ENCODE results near the gene RCBTB1.

Gene RCBTB1

GRCh38 chr13:49550942-49551644, 34.3 kb downstream of the RCBTB1 start:
- ChIA-PET POLR2A (no interaction called here), CTCF (no interaction called here)
- no peak overlapping the region for H3K27ac ChIP-seq (ENCODE audit: extremely low read depth, low read depth, low read length)
- H3K36me3 ChIP-seq (ENCODE audit: control insufficient read depth in 2 of 2, insufficient read depth in 1 of 2, low read length in 2 of 2), result peaks cover 3 to 53% of the 10 kb centered on the region in 2 experiments
- no peaks in the 10 kb centered on the region for H3K9me3 ChIP-seq (ENCODE audit: control insufficient read depth, insufficient read depth, low read depth, low read length)
- TF ChIP-seq ZNF544 (tag by site-specific recombination; IDR thresholded peaks at IDR 0.05), result no peak
- TF ChIP-seq ZNF555 (tag by site-specific recombination; conservative IDR thresholded peaks at IDR 0.05), result no peak
- no peak for TF ChIP-seq ZNF473 (tag by site-specific recombination; IDR thresholded peaks at IDR 0.05)
- no peak for TF ChIP-seq ZSCAN23 (tag by site-specific recombination; IDR thresholded peaks at IDR 0.05)
- TF ChIP-seq BCL11A (tag by site-specific recombination; IDR thresholded peaks at IDR 0.05; ENCODE audit: low read depth), result no peak
- TF ChIP-seq ZNF26 (tag by site-specific recombination; IDR thresholded peaks at IDR 0.05), result no peak
- TF ChIP-seq EGR2 (tag by site-specific recombination; IDR thresholded peaks at IDR 0.05; ENCODE audit: low read depth), result no peak
- TF ChIP-seq, protein P1, sequence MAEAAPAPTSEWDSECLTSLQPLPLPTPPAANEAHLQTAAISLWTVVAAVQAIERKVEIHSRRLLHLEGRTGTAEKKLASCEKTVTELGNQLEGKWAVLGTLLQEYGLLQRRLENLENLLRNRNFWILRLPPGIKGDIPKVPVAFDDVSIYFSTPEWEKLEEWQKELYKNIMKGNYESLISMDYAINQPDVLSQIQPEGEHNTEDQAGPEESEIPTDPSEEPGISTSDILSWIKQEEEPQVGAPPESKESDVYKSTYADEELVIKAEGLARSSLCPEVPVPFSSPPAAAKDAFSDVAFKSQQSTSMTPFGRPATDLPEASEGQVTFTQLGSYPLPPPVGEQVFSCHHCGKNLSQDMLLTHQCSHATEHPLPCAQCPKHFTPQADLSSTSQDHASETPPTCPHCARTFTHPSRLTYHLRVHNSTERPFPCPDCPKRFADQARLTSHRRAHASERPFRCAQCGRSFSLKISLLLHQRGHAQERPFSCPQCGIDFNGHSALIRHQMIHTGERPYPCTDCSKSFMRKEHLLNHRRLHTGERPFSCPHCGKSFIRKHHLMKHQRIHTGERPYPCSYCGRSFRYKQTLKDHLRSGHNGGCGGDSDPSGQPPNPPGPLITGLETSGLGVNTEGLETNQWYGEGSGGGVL (tag by site-specific recombination; IDR thresholded peaks at IDR 0.05), result no peak
- no peak for TF ChIP-seq OSR2 (tag by site-specific recombination; IDR thresholded peaks at IDR 0.05)
- TF ChIP-seq SCRT1 (tag by site-specific recombination; IDR thresholded peaks at IDR 0.05; ENCODE audit: borderline replicate concordance), result no peak
- no peak for TF ChIP-seq GLI4 (tag by site-specific recombination; IDR thresholded peaks at IDR 0.05)
- no peak for TF ChIP-seq KLF7 (tag by site-specific recombination; IDR thresholded peaks at IDR 0.05; ENCODE audit: borderline replicate concordance)
- no peak for TF ChIP-seq ZNF600 (tag by site-specific recombination; IDR thresholded peaks at IDR 0.05)
- no peak for TF ChIP-seq ZXDB (tag by site-specific recombination; IDR thresholded peaks at IDR 0.05)
- no peaks in the 10 kb centered on the region for H3K4me1 ChIP-seq (ENCODE audit: control insufficient read depth, insufficient read depth, low read length)
- no peak overlapping the region for H3K4me3 ChIP-seq (ENCODE audit: low read depth, low read length)

GRCh38 chr13:49549289-49549688, 36.1 kb downstream of the RCBTB1 start:
- no peak for TF ChIP-seq ZNF394 (tag by site-specific recombination; IDR thresholded peaks at IDR 0.05; ENCODE audit: borderline replicate concordance)
- no peak for TF ChIP-seq ZNF292 (tag by site-specific recombination; IDR thresholded peaks at IDR 0.05; ENCODE audit: borderline replicate concordance, low read depth)
- no peak for TF ChIP-seq SP7 (tag by site-specific recombination; IDR thresholded peaks at IDR 0.05)
- TF ChIP-seq ZNF26 (tag by site-specific recombination; IDR thresholded peaks at IDR 0.05), result no peak
- no peak for TF ChIP-seq ATF2 (tag by site-specific recombination; IDR thresholded peaks at IDR 0.05; ENCODE audit: low read depth)
- TF ChIP-seq ZNF19 (tag by site-specific recombination; IDR thresholded peaks at IDR 0.05; ENCODE audit: low read depth), result no peak
- no peak for TF ChIP-seq ZNF521 (tag by site-specific recombination; IDR thresholded peaks at IDR 0.05)
- TF ChIP-seq ZNF514 (tag by site-specific recombination; IDR thresholded peaks at IDR 0.05), result no peak
- TF ChIP-seq ZNF530 (tag by site-specific recombination; IDR thresholded peaks at IDR 0.05; ENCODE audit: low read depth), result no peak
- TF ChIP-seq ZNF248 (tag by site-specific recombination; IDR thresholded peaks at IDR 0.05), result no peak
- no peak for TF ChIP-seq ZNF121 (tag by site-specific recombination; IDR thresholded peaks at IDR 0.05)
- ChIA-PET CTCF (interaction anchor here (0.6 to 0.7 kb wide), 2 partner anchors 10 to 30 kb away, joined by 3 read pairs; no protein-coding TSS in a partner anchor), POLR2A (no interaction called here)
- Histone ChIP-seq H3K36me3 (ENCODE audit: control insufficient read depth in 2 of 2, insufficient read depth in 1 of 2, low read length in 2 of 2) (peaks cover 3 to 50% of the 10 kb centered on the region in 2 experiments), H3K27ac (ENCODE audit: extremely low read depth, low read depth, low read length) (no peak overlapping the region), H3K4me1 (ENCODE audit: control insufficient read depth, insufficient read depth, low read length) (no peaks in the 10 kb centered on the region), H3K4me3 (ENCODE audit: low read depth, low read length) (no peak overlapping the region), H3K9me3 (ENCODE audit: control insufficient read depth, insufficient read depth, low read depth, low read length) (no peaks in the 10 kb centered on the region)

All from HEK293 (cell line).